CD4-positive, CD25-positive, alpha-beta regulatory T cell (primary cell): ENCODE measurements around the gene CHKA. TPM values are rescaled to one million over a fixed set of nuclear protein-coding genes. Genes with fewer than 3 reads are reported as not detected.

Source experiments
- ATAC-seq, 2 donors: fragments of 150-1000 bp; cut with Tn5 transposase; one replicate each; pipeline ENCODE4 v1.10.0; 2021; ENCODE audit warnings: low read depth in 2 of 2, moderate number of reproducible peaks in 2 of 2, moderate library complexity in 1 of 2
- DNase-seq, 3 donors: peaks; one replicate each; pipeline versions ENCODE4 v3.0.0 to v3.0.0-alpha.2; 2012 to 2022; ENCODE audit warnings: mixed read lengths in 1 of 3
- H3K27ac ChIP-seq: one replicate; pipeline ENCODE4 v1.7.0; 2013; ENCODE audit warnings: mild to moderate bottlenecking, low read length; ENCODE audit not compliant: insufficient read depth, poor library complexity, severe bottlenecking
- H3K27me3 ChIP-seq: one replicate; pipeline ENCODE4 v1.7.0; 2013; ENCODE audit warnings: low read length; ENCODE audit not compliant: control insufficient read depth, insufficient read depth
- H3K36me3 ChIP-seq: one replicate; pipeline ENCODE4 v1.7.0; 2013; ENCODE audit warnings: mild to moderate bottlenecking, low read length, moderate library complexity; ENCODE audit not compliant: control insufficient read depth, insufficient read depth
- H3K4me1 ChIP-seq: 2 replicates; pipeline ENCODE4 v1.7.0; 2013; ENCODE audit warnings: mild to moderate bottlenecking, low read length; ENCODE audit not compliant: insufficient read depth, control insufficient read depth, poor library complexity, severe bottlenecking
- H3K4me3 ChIP-seq: one replicate; pipeline ENCODE4 v1.7.0; 2013; ENCODE audit warnings: low read depth, mild to moderate bottlenecking, low read length, moderate library complexity
- H3K9me3 ChIP-seq, 2 experiments: 1 replicate in 1 of 2; 2 replicates in 1 of 2; pipeline ENCODE4 v1.7.0; 2013; ENCODE audit warnings: low read length in 2 of 2, mild to moderate bottlenecking in 1 of 2, moderate library complexity in 1 of 2; ENCODE audit not compliant: control insufficient read depth in 2 of 2
- H3K27ac Mint-ChIP-seq, 3 donors: one replicate each; pipeline ENCODE4 v1.8.0; 2020 to 2022; ENCODE audit warnings: mild to moderate bottlenecking in 3 of 3, mixed read lengths in 3 of 3, moderate library complexity in 2 of 3
- H3K27me3 Mint-ChIP-seq: one replicate; pipeline ENCODE4 v1.8.0; 2022; ENCODE audit warnings: mild to moderate bottlenecking, mixed read lengths
- H3K36me3 Mint-ChIP-seq: one replicate; pipeline ENCODE4 v1.8.0; 2020; ENCODE audit warnings: mixed read lengths
- H3K4me1 Mint-ChIP-seq, 4 donors: one replicate each; pipeline ENCODE4 v1.8.0; 2020 to 2022; ENCODE audit warnings: mixed read lengths in 4 of 4, mild to moderate bottlenecking in 1 of 4
- H3K4me3 Mint-ChIP-seq, 4 donors: one replicate each; pipeline ENCODE4 v1.8.0; 2020 to 2022; ENCODE audit warnings: mild to moderate bottlenecking in 4 of 4, mixed read lengths in 4 of 4, moderate library complexity in 3 of 4
- H3K9me3 Mint-ChIP-seq, 7 donors: one replicate each; pipeline ENCODE4 v1.8.0; 2020 to 2022; ENCODE audit warnings: mixed read lengths in 7 of 7, mild to moderate bottlenecking in 3 of 7, moderate library complexity in 2 of 7
- polyA plus RNA-seq, 4 donors: library from polyadenylated mRNA; unstranded; fragments of 300-500 nt; fragmentation: Illumina TruSeq; gene quantifications; one replicate each; pipeline ENCODE4 v1.2.3, GENCODE V29; 2021
- total RNA-seq: library from RNA; stranded (reverse); gene quantifications from one replicate; pipeline ENCODE4 v1.2.3, GENCODE V29; 2022

The CHKA gene
- total and polyA plus RNA-seq, 5 donors from 2014 or later = 0.76 to 8.1 (median 1.2) TPM

- peaks cover 0 to 7% (median 0%) of the 10 kb centered on the region in 7 donors for H3K9me3 Mint-ChIP-seq
- peaks cover 8% of the 10 kb centered on the region for H3K36me3 Mint-ChIP-seq
- Histone ChIP-seq H3K27me3 (no peaks in the 10 kb centered on the region), H3K9me3 (peaks cover 0 to 2% of the 10 kb centered on the region in 2 experiments), H3K36me3 (peaks cover 2% of the 10 kb centered on the region), H3K4me3 (no peak overlapping the region), H3K4me1 (peaks cover 23% of the 10 kb centered on the region), H3K27ac (no peak overlapping the region)
- peaks cover 0 to 28% (median 10%) of the 10 kb centered on the region in 4 donors for H3K4me1 Mint-ChIP-seq
- no peak for DNase-seq
- peak overlapping the region; percentile 63 to 99 (median 83) for H3K4me3 Mint-ChIP-seq
- peaks cover 6% of the 10 kb centered on the region for H3K27me3 Mint-ChIP-seq
- H3K27ac Mint-ChIP-seq = no peak overlapping the region
- ATAC-seq = no peak
Observed at GRCh38 chr11:68028802-68029545, 92.2 kb downstream of the CHKA start.

GRCh38 chr11:68027667-68028066, 93.5 kb downstream of the CHKA start:
- Mint-ChIP-seq H3K4me1 (peaks cover 0 to 26% (median 10%) of the 10 kb centered on the region in 4 donors), H3K27ac (no peak overlapping the region), H3K9me3 (peaks cover 0 to 8% (median 0%) of the 10 kb centered on the region in 7 donors), H3K4me3 (peak overlapping the region in 1 of 4 donors; percentile 75), H3K27me3 (peaks cover 6% of the 10 kb centered on the region), H3K36me3 (peaks cover 10% of the 10 kb centered on the region)
- DNase-seq = no peak
- Histone ChIP-seq H3K27ac (no peak overlapping the region), H3K9me3 (peaks cover 0 to 2% of the 10 kb centered on the region in 2 experiments), H3K36me3 (no peaks in the 10 kb centered on the region), H3K27me3 (no peaks in the 10 kb centered on the region), H3K4me3 (no peak overlapping the region), H3K4me1 (peaks cover 23% of the 10 kb centered on the region)
- ATAC-seq = no peak

GRCh38 chr11:68026391-68027105, 94.6 kb downstream of the CHKA start:
- H3K36me3 ChIP-seq = no peaks in the 10 kb centered on the region
- Mint-ChIP-seq H3K4me1 (peaks cover 0 to 22% (median 8%) of the 10 kb centered on the region in 4 donors), H3K36me3 (peaks cover 7% of the 10 kb centered on the region), H3K27me3 (peaks cover 6% of the 10 kb centered on the region), H3K9me3 (peaks cover 0 to 8% (median 0%) of the 10 kb centered on the region in 7 donors), H3K4me3 (peak overlapping the region in 2 of 4 donors; percentile 10 to 12), H3K27ac (no peak overlapping the region)
- H3K4me1 ChIP-seq = peaks cover 15% of the 10 kb centered on the region
- no peak overlapping the region for H3K4me3 ChIP-seq
- DNase-seq = no peak
- ATAC-seq = no peak
- H3K9me3 ChIP-seq = peaks cover 0 to 2% of the 10 kb centered on the region in 2 experiments
- H3K27ac ChIP-seq = no peak overlapping the region
- H3K27me3 ChIP-seq = no peaks in the 10 kb centered on the region

- no peak overlapping the region for H3K4me3 Mint-ChIP-seq
- ATAC-seq (no peak), DNase-seq (peak in 1 of 3 donors; percentile 43)
- H3K36me3 ChIP-seq = no peaks in the 10 kb centered on the region
- H3K4me1 ChIP-seq = peaks cover 5% of the 10 kb centered on the region
- no peak overlapping the region for H3K4me3 ChIP-seq
- peaks cover 6% of the 10 kb centered on the region for H3K36me3 Mint-ChIP-seq
- H3K27ac Mint-ChIP-seq = no peak overlapping the region
- no peak overlapping the region for H3K27ac ChIP-seq
- H3K4me1 Mint-ChIP-seq = peaks cover 0 to 7% (median 2%) of the 10 kb centered on the region in 4 donors
- H3K9me3 ChIP-seq = peaks cover 0 to 2% of the 10 kb centered on the region in 2 experiments
- peaks cover 0 to 8% (median 0%) of the 10 kb centered on the region in 7 donors for H3K9me3 Mint-ChIP-seq
- H3K27me3 ChIP-seq = no peaks in the 10 kb centered on the region
- H3K27me3 Mint-ChIP-seq = peaks cover under 1% of the 10 kb centered on the region
Observed at GRCh38 chr11:68025047-68025446, 96.1 kb downstream of the CHKA start.

- Histone ChIP-seq H3K27ac (no peak overlapping the region), H3K4me1 (no peaks in the 10 kb centered on the region), H3K36me3 (no peaks in the 10 kb centered on the region), H3K9me3 (peaks cover 0 to 2% of the 10 kb centered on the region in 2 experiments), H3K4me3 (no peak overlapping the region), H3K27me3 (no peaks in the 10 kb centered on the region)
- H3K27me3 Mint-ChIP-seq = no peaks in the 10 kb centered on the region
- no peak for ATAC-seq
- no peak overlapping the region for H3K27ac Mint-ChIP-seq
- no peak overlapping the region for H3K4me3 Mint-ChIP-seq
- H3K4me1 Mint-ChIP-seq = peaks cover 0 to 2% (median under 1%) of the 10 kb centered on the region in 4 donors
- DNase-seq = no peak
- H3K9me3 Mint-ChIP-seq = peaks cover 0 to 8% (median 0%) of the 10 kb centered on the region in 7 donors
- peaks cover 6% of the 10 kb centered on the region for H3K36me3 Mint-ChIP-seq
Observed at GRCh38 chr11:68024508-68024907, 96.7 kb downstream of the CHKA start.

- Mint-ChIP-seq H3K9me3 (peaks cover 0 to 8% (median 0%) of the 10 kb centered on the region in 7 donors), H3K4me3 (no peak overlapping the region), H3K27ac (no peak overlapping the region), H3K27me3 (no peaks in the 10 kb centered on the region), H3K36me3 (peaks cover 6% of the 10 kb centered on the region), H3K4me1 (no peaks in the 10 kb centered on the region)
- no peak for DNase-seq
- Histone ChIP-seq H3K36me3 (no peaks in the 10 kb centered on the region), H3K9me3 (peaks cover 0 to 2% of the 10 kb centered on the region in 2 experiments), H3K27ac (no peak overlapping the region), H3K4me1 (no peaks in the 10 kb centered on the region), H3K4me3 (no peak overlapping the region), H3K27me3 (no peaks in the 10 kb centered on the region)
- no peak for ATAC-seq
Observed at GRCh38 chr11:68022531-68022930, 98.7 kb downstream of the CHKA start.

GRCh38 chr11:68021167-68021787, 99.9 kb downstream of the CHKA start:
- no peak overlapping the region for H3K27ac ChIP-seq
- Mint-ChIP-seq H3K9me3 (peaks cover 0 to 8% (median 0%) of the 10 kb centered on the region in 7 donors), H3K4me1 (no peaks in the 10 kb centered on the region), H3K27ac (no peak overlapping the region), H3K36me3 (peaks cover 6% of the 10 kb centered on the region), H3K4me3 (no peak overlapping the region), H3K27me3 (no peaks in the 10 kb centered on the region)
- no peak overlapping the region for H3K4me3 ChIP-seq
- H3K9me3 ChIP-seq = peaks cover 0 to 2% of the 10 kb centered on the region in 2 experiments
- ATAC-seq = no peak
- no peaks in the 10 kb centered on the region for H3K27me3 ChIP-seq
- H3K4me1 ChIP-seq = no peaks in the 10 kb centered on the region
- no peaks in the 10 kb centered on the region for H3K36me3 ChIP-seq
- no peak for DNase-seq
